BJ (cell line): ENCODE results near the gene ABHD8. TPM values are rescaled to one million over a fixed set of nuclear protein-coding genes. Genes with fewer than 3 reads are reported as not detected.
A peak's percentile ranks its signal among the peaks of the same experiment; 100 is the strongest.

Experiments
- CTCF ChIA-PET: fragments of 350-600 bp; formaldehyde crosslinking; extraction: SDS; loops from one replicate; lab custom pipeline; 2021; ENCODE audit warnings: antibody characterized with exemption, inconsistent platforms; lab: Yijun Ruan, JAX
- POLR2A ChIA-PET: fragments of 300-600 bp; sonication (Branson Sonifier 250); formaldehyde crosslinking; extraction: SDS; loops from one replicate; lab custom pipeline; 2021; ENCODE audit warnings: antibody characterized with exemption; lab: Charles Lee
- DNase-seq: peaks from one replicate; pipeline ENCODE4 v3.0.0-alpha.2; 2011; ENCODE audit warnings: low read depth
- H3K27me3 ChIP-seq: 2 replicates; pipeline ENCODE4 v1.6.0; 2011; ENCODE audit warnings: low read length; ENCODE audit not compliant: control insufficient read depth, insufficient read depth
- H3K36me3 ChIP-seq: 2 replicates; pipeline ENCODE4 v1.5.1; 2011; ENCODE audit warnings: low read length; ENCODE audit not compliant: control insufficient read depth, insufficient read depth
- H3K4me3 ChIP-seq: 2 replicates; pipeline ENCODE4 v1.5.1; 2011; ENCODE audit warnings: low read depth, mild to moderate bottlenecking, control low read depth, low read length
- CTCF ChIP-seq: IDR thresholded peaks from 2 replicates; pipeline ENCODE4 v1.5.1; 2011; ENCODE audit warnings: low read depth, mild to moderate bottlenecking, control low read depth, inconsistent platforms, low read length, moderate library complexity; ENCODE audit not compliant: insufficient read depth
- polyA minus RNA-seq: library from RNA; depleted of rRNA, polyadenylated mRNA; stranded (reverse); fragments of >200 nt; gene quantifications from 2 replicates; pipeline ENCODE4 v1.2.3, GENCODE V29; 2011; rRNA and poly(A)+ RNA removed
- polyA plus RNA-seq: library from polyadenylated mRNA; depleted of rRNA; stranded (reverse); fragments of >200 nt; gene quantifications from 2 replicates; pipeline ENCODE4 v1.2.3, GENCODE V29; 2011; rRNA removed

Gene ABHD8
- polyA plus RNA-seq = 7.1 and 11.0 TPM in 2 replicates
- 5.4 and 7.4 TPM in 2 replicates for polyA minus RNA-seq

DNA sequence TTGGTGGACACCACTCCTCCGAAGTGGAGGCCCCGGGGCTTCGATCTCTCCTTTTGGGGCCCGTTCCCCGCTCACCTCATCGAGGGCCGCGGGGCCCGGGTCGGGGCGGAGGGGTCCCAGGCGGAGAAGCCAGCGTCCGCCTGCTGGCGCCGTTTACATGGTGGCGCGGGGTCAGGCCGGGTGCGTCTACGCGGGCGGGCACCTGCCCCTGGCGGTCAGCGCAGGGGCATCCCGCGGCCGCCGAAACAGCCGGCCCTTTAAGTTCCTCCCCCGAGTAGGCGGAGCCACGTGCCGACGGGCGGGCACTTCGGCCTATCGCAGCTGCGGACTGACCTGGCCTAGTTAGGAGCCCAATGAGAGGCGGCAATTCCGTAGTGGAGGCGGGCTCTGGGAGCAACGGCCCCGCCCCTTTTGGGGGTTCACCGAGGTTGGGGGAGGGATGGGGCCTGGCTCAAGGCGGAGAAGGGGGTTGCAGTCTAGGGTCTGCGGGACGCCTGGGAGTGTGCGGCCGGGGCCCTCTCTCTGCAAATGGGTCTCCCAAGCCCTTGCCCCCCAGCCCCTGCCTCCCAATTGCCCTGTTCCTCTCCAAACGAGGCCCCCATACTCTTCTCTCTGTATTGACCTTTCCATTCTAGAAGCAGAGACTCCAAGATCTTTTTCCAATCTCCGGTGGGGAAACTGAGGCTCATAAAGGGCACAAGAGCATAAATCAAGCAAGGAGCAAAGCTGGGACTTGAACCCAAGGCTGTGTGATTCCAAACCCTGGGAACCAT, at the start of gene ABHD8:
ABHD8 (minus strand) TSS at position 259 of the 773 bp plus-strand sequence. CDS start 1,809 bp downstream, outside the sequence.
- ChIA-PET POLR2A (no interaction called here), CTCF (interaction anchor here (0.7 to 5.0 kb wide), 11 partner anchors 10 to 170 kb away, joined by 3 to 52 read pairs (median 5); no protein-coding TSS in a partner anchor)
- peak; percentile 51 for TF ChIP-seq CTCF
- H3K27me3 ChIP-seq = no peaks in the 10 kb centered on the region
- H3K4me3 ChIP-seq = peak within 1 kb of the TSS; percentile 84
- DNase-seq = peak; percentile 70
- H3K36me3 ChIP-seq = peaks cover 1% of the 10 kb centered on the region

DNA sequence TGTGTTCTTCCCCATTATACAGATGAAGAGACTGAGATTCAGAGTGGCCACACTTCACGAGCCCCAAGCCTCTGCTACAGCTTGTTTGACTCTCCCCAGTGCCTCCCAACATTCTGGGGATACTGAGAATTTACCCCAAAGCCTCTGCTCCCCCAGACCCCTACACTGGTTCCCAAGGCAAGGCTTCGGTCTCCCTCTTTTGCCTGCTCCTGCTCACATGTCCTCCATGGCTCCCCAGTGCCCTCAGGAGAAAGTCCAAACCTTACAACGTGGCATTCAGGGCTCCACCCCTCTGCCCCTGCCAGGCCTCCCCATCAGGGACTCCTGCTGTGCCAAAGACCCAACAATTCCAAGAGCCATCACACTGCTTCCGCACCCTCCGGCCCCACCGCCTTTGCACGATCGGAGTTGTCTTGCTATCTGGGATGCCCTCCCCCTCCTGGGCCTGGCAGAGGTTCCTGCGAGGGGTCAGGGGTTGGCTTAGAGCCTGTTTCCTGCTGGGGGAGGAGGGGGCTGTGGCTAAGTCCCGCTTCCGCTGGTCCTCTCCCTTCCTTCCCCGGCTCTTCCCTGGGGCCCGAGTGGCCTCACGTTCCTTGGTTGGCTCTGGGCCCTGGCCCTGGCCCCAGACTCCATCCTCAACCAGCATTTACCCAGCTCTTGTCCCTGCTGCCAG, 49.5 kb upstream of the ABHD8 start:
- no peaks in the 10 kb centered on the region for H3K36me3 ChIP-seq
- H3K4me3 ChIP-seq = no peak overlapping the region
- TF ChIP-seq CTCF = no peak
- H3K27me3 ChIP-seq = no peaks in the 10 kb centered on the region
- ChIA-PET CTCF (interaction anchor here (1.5 kb wide), 1 partner anchor 33 kb away, joined by 5 read pairs; no protein-coding TSS in a partner anchor), POLR2A (no interaction called here)
- no peak for DNase-seq

- TF ChIP-seq CTCF = no peak
- Histone ChIP-seq H3K36me3 (no peaks in the 10 kb centered on the region), H3K27me3 (no peaks in the 10 kb centered on the region), H3K4me3 (no peak overlapping the region)
- POLR2A ChIA-PET = no interaction called here
- CTCF ChIA-PET = no interaction called here
- DNase-seq = no peak
Measured at GRCh38 chr19:17351815-17352435, 48.7 kb upstream of the ABHD8 start.

GRCh38 chr19:17348700-17349099, 45.5 kb upstream of the ABHD8 start:
- no peaks in the 10 kb centered on the region for H3K27me3 ChIP-seq
- DNase-seq = no peak
- H3K36me3 ChIP-seq = no peaks in the 10 kb centered on the region
- POLR2A ChIA-PET = no interaction called here
- TF ChIP-seq CTCF = no peak
- H3K4me3 ChIP-seq = no peak overlapping the region
- CTCF ChIA-PET = interaction anchor here (1.5 to 9.8 kb wide), 2 partner anchors 10 to 38 kb away, joined by 5 to 121 read pairs; no protein-coding TSS in a partner anchor
